OCI-LY1 (cell line): ENCODE measurements around the gene ELMOD3.

Source experiments
- EZH2 ChIP-seq: fragments of 200-600 bp; sonication (generic), shearing (Covaris generic); IDR thresholded peaks from 2 replicates; pipeline ENCODE4 v1.8.0; 2017; ENCODE audit warnings: borderline replicate concordance, mixed run types, mild to moderate bottlenecking, antibody characterized with exemption, low read length, moderate library complexity, mixed read lengths
- TF ChIP-seq, protein P1 (sequence below): fragments of 200-600 bp; sonication (generic), shearing (Covaris generic); IDR thresholded peaks from 2 replicates; pipeline ENCODE4 v1.5.1; 2017; ENCODE audit warnings: mild to moderate bottlenecking, antibody characterized with exemption, low read length, moderate library complexity, mixed read lengths

DNA sequence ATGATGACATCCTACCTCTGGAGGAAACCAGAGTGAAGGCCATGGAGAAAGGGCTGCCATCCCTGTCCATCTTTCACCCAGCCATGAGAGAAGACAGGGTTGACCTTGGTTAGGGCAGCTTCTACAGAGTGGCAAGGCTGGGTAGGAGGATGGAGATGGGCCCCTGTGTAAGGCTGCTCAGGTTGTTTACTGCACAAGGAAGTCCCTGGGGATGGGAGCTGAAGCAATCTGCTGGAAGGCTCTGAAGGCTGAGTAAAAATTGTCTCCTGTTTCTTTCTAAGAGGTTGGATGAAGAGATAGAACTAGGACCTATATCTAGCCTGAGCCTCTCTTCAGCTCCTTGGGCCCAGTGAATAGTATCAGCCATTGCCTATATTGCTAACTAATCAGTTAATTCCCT lies 14.4 kb downstream of the ELMOD3 start:
- TF ChIP-seq, protein P1, sequence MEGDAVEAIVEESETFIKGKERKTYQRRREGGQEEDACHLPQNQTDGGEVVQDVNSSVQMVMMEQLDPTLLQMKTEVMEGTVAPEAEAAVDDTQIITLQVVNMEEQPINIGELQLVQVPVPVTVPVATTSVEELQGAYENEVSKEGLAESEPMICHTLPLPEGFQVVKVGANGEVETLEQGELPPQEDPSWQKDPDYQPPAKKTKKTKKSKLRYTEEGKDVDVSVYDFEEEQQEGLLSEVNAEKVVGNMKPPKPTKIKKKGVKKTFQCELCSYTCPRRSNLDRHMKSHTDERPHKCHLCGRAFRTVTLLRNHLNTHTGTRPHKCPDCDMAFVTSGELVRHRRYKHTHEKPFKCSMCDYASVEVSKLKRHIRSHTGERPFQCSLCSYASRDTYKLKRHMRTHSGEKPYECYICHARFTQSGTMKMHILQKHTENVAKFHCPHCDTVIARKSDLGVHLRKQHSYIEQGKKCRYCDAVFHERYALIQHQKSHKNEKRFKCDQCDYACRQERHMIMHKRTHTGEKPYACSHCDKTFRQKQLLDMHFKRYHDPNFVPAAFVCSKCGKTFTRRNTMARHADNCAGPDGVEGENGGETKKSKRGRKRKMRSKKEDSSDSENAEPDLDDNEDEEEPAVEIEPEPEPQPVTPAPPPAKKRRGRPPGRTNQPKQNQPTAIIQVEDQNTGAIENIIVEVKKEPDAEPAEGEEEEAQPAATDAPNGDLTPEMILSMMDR: no peak
- TF ChIP-seq EZH2: no peak
